Stimulated activated CD4-positive, alpha-beta T cell treated with anti-CD3 and anti-CD28 coated beads, Interleukin-12 subunit alpha, Interleukin-12 subunit beta, amount 100 ng/mL, for 48 hours (primary cell): ENCODE measurements around the gene ACOXL.
"Not testable (repeated sequence)": the region's sequence is repeated elsewhere in the genome, so short reads cannot be mapped to it uniquely, and the experiment has no call there.

Experiments
- DNase-seq, 3 donors: peaks; one replicate each; pipeline ENCODE4 v3.0.0-alpha.2; 2020; ENCODE audit warnings: low read depth in 2 of 3, low spot score in 1 of 3

ACOXL gene

DNA sequence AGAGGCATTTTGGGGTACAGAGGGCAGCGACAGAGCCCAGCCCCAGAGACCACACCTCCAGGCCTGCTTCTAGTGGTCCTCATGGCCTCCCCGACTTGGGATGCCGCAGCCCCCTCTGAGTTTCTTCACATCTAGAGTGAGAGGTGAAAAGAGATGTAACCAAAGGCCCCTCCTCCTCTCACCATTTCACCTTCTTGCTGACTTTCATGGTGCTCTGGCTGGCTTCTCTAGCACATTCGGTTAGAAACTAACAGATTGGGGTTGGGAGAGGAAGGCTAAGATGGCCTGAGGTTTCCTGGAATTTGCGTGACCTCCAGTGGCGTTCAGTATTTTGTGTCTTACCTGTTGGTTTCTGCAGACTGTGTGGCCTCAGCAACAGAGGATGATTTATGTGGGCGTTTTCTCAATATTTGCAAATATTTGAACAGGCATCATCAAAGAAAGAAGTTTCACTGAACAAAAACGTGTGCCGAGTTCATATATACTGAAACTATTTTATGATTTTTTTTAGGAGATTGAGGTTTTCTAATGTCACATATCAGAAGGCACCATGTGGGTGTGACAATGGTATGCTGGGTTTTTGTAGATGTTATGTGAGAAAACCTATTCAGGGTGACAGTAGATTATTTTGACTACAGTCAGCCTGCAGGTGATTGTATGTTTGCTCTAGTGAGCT, 318.5 kb downstream of the ACOXL start:
- DNase-seq = no peak

DNA sequence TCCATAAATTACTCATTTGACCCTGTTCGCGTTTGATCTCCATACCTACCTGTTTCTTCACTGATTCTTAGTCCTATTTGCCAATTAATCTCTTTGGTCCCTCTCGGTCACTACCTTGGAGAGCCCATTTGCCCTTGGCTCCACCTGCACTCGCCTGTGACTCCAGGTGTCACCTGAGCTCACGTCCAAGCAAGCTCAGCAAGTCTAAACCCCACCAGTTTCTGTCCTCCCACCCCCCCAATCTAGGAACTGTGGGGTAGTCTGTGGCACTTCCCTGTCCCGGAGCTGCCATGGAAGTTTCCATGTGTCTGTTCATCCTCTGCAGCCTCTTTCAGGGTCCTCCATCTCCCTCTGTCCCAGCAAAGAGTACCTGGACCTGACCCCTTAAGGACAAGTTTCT, 320.2 kb downstream of the ACOXL start:
- no peak for DNase-seq

DNA sequence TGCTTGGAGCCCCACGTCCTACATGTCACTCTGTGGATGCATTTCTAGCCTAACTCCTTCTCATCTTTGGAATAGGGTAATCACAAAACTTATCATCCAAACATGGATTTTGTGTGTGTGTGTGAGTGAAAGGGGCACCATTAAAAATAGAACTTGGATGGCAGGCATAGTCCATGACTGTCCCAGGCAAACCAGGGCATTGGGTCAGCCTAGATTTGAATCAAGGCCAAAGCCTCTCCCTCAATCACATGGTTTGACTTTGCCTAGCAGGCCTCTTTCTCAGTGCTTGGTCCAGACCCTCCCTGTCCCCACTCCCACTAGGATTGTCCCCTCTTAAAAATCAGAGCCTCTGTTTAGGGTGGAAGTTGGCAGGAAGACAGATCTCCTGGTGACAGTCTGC, 320.9 kb downstream of the ACOXL start:
- DNase-seq = no peak

DNA sequence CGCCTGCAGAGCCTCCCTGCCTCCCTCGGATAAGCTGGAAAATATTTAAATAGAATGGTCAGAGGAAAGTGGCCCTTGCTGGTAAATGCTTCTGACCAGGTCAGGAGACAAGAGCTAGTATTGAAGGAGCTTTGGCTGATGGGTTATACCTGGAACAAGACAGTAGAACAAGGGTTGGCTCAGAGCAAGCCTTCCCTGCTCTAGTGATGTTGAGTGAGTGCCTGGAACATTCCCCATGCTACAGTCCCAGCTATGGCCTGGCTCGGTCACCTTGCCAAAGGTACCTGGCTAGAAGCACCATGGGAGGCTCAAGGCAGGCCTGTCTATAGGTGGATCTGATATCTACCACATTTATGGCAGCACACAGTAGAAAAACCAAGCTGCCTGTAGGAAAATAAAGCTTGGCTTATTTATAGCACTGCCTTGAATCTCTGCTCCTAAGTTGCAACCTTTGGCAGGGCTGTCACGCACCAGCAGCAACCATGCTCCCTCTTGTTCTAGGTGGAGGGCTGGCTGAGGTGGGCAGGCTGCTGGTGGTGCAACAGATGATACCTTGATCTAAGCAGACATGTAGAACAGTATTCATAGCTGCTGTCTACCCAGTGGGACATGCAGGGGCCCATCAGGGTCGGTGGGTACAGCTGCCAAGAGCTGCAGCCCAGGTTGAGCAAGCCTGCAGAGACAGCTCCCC, 321.6 kb downstream of the ACOXL start:
- DNase-seq = no peak

DNA sequence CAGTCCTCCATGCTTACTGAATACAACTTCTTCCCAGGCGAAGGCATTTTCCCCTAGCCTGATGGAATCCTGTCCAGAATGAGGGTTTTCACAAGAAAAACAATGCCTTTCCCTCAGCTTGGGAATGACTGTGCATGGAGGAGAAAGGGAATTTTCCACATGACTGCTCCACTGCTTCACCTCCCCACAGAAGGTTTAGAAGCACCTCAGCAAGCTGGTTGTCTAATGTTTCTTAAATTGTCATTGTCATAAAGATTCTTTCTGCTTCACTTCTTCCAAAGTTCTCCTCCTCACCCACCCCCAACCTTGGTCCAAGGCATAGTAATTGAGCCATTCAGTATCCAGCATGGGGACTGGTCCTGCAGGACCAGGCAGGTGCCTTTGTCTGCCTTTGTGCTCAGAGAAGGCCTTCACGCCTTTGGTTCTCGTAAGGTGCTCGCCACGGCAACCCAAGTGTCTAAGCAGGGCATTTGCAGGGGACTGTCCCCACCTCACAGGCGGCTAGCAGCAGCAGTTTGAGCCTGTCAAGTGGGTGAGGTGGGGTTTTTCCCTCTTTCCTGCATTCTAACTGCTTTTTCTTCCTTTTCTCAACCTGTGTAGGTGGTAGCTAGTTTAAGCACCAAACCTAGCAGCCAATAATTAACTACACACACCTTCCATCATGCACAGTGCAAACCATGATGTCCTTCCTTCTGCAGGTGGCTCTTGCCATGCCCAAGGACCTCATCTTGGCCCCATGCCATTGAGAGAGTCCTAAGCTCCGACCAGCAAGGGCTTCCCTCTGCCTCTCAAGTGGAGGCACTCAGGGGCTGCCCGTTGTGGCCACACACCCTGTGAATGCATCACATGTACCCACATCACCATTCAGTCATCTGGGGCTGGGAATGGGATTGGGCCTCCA, 322.7 kb downstream of the ACOXL start:
- peak; percentile 43 to 64 (median 58) for DNase-seq

DNA sequence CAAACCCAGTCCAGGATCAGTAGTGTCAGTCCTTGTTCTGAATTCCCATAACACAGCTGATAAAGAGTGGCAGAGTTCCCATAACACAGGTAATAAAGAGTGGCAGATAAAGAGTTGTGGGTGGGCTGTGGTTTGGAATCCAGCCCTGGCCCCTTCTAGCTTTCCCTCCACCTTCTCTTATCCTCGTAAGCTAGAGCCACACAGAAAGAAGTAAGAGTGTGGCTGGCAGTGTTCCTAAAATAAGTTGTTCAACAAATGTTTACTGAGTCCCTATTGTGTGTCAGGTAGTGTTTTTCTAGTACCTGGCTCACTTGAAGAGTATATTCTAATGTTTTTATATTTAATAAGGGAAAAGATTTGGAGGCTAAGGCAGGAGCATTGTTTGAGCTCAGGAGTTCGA, 323.4 kb downstream of the ACOXL start:
- DNase-seq = no peak

DNA sequence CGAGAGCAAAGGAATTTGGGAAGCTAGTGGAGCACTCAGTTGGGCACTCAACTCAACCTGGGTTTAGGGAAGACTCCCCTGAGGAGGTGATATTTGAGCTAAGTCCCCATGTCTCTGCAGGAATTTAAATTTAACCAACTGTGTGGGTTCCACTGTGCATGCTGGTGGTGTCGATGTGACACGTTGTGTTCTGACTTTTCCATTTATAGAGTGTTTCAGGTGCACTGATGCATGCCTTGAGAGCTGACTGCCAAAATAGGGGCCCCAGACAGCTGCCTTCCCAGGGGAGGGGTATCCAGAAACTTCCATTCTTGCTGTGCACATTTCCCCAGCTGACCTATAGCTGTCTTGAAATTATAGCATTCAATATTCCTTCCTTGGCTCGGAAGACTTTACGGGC, 324.7 kb downstream of the ACOXL start:
- no peak for DNase-seq

DNA sequence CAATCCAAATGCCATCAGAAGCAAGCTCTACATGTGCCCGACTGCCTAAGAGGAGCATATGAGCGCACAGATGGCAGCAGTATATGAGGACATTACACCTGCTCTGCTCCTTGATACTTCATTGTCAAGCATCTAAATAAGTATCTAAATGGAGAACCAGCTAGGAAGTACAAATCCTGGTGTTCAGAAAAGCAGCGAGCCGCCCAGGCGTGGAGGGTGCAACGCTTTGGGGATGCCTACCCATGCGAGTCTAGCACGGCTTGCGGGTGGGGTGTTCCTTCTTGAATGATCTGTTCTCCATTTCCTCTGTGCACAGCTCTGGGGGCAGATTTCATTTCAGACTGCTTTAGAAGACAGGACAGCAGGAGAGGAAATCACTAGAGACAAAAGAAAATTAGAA, 325.3 kb downstream of the ACOXL start:
- DNase-seq = no peak

DNA sequence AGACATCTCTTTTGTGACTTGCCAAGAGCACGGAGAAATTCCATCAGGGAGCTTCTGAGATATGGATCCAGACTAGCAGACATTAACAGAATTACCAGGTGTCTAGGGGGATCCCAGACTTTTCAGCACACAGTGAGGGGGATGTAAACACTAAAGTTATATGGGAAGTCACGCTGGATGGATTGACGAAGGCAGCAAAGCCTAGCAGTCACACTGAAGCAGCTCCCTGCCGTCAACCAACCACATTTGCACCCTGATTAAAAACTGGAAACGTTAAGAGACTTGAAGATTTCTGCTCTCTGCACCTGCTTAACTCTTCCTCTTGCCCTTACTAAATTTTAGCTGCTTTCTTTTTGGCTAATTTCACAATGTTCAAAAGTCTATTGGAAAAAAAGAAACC, 325.9 kb downstream of the ACOXL start:
- no peak for DNase-seq

DNA sequence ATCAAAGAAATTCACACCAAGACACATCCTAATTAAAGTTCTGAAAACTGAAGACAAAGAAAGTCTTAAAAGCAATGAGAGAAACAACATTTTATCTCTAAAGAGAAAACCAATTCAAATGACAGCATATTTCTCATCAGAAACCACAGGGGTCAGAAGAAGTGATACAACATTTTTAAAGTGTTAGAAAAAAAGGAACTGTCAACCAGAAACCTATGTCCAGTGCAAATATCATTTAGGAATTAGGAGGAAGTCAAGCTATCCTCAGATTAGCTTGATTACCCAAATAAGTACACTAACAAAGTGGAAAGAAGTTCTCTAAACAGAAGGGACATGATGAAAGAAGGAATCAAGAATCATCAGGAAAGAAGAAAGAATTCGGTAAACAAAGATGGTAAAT, 328.8 kb downstream of the ACOXL start:
- no peak for DNase-seq

DNA sequence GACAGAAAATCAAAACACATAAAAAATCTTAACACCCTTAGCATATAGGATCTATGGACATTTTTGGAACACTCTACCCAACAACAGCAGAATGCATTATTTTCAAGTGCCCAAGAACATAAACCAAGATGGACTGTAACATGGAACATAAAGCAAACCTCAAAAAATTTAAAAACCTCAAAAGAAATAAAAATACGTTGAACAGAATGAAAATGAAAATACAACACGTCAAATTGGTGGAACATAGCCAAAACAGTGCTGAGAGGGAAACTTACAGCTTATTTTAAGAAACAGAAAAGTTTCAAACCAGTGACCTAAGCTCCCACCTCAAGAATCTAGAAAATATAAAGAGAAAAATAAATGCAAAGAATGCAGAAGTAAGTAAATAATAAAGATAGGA, 330.0 kb downstream of the ACOXL start:
- no peak for DNase-seq

DNA sequence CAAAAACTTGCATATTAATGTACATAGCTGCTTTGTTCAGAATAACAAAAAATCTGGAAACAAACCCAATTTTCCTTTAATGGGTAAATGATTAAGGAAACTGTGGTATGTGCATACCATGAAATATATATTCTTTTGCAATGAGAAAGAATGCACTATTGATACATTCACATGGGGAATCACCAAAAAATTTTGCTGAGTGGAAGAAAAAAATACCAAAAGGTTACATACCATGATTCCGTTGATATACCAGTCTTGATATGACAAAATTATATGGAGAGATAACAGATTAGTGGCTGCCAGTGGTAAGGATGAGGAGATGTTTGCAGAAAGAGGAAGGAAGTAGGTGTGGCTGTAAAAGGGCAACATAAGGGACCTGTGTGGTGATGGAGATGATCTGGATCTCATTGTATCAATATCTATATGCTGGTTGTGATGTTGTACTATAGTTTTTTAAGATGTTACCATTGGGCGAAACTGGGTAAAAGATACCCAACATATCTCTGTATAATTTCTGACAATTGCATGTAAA, 333.8 kb downstream of the ACOXL start:
- DNase-seq = no peak

DNA sequence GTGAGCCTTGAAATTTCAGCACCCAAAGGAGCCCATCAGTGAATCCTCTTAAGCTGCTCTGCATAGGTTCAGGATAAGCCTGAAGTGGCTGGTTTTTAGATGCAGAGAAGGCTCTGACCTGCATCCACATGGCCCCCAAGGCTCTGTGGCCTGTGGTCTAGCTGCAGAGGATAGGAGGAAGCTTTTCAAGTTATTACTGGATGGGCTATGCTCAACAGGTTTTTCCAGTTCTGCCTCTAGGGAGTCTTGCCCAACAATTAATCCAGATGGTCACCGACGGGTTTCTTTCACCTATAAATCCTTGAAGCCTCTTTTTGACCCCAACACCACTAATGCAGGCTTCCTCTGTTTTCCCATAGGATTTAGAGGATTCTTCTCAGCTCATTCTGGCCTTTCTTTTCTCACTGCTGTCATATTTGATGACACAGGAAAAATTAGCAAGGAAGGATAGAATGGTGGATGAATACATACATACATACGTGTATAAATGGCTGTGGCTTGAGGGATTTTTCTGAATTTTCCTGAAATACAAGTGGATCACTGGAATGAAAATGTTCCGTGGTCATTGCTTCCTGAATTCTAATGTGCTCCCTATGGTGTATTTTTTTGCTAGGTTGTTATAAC, 336.2 kb downstream of the ACOXL start:
- DNase-seq = no peak

DNA sequence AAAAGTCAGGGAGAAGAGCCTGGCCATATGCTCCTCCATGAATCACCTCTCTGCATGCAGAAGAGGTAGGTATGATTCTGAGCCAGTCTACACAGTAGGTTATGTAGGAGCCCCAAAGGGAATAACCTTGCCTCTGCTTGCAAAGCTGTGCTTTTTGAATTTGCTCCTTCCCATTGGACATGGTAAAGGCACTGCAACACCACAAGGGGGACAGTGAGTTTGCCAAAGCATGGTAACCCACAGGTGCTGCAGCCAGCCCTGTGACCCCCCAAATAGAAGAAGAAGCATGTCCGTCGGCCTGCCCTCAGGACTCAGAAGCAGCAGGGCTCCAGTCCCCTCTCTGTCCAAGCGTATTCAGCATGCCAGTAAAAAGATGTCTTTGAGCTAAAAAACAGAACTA, 337.3 kb downstream of the ACOXL start:
- DNase-seq = no peak

DNA sequence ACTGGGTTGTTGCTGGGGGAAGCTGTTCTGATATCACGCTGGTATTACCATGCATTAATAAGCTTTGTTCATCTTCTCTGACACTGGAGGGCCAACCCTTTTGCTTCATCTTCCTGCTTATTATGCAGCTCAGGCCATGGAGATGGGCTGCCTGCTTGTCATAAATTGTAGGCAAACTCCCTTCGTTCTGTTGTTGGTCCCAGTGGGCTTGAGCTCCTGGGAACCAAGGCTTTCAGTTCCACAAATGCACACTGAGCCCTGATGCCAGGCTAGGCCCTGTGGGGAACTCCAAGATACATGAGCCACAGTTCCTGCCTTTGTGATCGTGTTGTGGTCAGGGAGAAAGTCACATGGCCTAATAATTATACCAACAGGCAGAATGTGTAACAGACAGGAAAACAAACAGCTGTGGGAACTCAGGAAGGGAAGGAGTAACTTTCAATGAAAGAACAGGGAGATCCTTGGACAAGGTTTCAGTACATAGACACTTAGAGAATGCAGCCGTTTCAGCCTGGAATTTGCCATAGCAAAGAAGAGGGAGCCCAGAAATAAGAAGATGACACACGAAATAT, 339.3 kb downstream of the ACOXL start:
- DNase-seq = no peak

DNA sequence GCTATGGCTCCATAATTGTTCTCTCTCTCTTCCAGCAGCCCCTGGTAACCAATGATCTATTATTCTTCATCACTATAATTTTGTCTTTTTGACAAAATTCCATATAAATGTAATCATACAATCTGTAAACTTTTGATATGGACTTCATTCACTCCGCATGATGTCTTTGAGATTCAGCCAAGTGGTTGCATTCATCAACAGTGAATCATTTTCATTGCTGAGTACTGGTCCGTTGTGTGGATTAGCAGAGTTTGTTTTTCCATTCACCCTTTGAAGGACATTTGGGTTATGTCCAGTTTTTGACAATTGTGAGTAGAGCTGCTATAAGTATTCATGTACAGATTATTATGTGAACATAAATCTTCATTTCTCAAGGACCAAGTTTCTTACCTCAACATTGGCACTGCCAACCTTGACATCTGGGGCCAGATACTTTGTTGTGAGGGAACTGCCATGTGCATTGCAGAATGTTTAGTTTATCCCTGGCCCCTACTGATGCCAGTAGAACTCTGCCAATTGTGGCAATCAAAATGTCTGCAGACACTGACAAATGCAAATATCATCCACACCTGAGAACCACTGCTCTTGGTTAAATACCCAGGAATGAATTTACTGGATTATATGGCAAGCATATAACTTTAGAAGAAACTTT, 340.0 kb downstream of the ACOXL start:
- DNase-seq = no peak

DNA sequence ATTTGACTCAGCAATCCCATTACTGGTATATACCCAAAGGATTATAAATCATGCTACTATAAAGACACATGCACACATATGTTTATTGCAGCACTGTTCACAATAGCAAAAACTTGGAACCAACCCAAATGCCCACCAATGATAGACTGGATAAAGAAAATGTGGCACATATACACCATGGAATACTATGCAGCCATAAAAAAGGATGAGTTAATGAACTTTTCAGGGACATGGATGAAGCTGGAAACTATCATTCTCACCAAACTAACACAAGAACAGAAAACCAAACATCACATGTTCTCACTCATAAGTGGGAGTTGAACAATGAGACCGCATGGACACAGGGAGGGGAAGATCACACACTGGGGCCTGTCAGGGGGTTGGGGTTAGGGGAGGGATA, 350.3 kb downstream of the ACOXL start:
- not testable (repeated sequence) for DNase-seq

DNA sequence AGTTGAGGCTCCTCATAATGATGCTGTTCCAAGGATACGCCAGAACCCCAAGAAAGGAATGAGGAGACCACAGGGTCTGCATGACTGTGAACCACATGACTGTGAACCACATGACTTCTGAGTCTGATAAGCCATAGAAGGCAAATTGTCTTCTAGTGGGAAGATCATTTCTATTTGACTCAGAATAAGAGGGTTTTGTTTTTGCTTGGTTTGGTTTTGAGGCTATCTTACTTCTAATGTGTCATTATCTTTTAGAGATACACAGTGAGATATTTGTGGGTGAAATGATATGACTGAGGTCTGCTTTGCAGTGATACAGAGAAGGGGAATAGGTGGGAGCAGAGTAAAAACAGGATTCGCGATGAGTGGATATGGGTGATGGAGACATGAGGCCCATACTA, 359.4 kb downstream of the ACOXL start:
- DNase-seq = no peak

DNA sequence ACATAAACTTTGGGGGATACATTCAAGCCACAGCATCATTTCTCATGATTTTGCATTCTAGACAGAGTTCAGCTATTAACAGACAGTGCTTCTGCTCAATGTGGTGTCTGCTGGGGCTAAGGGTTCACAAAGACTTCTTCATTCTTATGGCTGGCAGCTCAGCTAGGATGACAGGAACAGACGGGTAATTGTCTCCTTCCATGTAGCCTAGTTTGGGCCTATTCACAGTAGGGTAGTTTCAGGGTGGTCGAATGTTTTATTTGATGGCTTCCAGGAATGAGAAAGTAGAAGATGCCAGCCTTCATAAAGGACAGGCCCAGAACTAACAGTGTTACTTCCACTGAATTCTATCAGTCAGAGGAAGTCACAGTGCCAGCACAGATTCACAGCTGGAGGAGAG, 362.3 kb downstream of the ACOXL start:
- DNase-seq = no peak

DNA sequence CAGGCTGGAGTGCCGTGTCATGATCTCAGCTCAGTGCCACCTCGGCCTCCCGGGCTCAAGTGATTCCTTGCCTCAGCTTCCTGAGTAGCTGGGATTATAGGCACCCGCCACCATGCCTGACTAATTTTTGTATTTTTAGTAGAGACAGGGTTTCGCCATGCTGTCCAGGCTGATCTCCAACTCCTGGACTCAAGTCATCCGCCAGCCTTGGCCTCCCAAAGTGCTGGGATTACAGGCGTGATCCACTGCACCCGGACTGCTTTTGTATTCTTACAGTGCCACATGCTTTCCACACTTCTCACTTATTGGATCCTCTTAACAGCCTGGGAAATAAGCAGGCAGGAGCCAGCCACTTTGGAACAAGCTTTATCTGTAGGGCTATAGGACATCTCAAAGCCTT, 363.1 kb downstream of the ACOXL start:
- DNase-seq = no peak

DNA sequence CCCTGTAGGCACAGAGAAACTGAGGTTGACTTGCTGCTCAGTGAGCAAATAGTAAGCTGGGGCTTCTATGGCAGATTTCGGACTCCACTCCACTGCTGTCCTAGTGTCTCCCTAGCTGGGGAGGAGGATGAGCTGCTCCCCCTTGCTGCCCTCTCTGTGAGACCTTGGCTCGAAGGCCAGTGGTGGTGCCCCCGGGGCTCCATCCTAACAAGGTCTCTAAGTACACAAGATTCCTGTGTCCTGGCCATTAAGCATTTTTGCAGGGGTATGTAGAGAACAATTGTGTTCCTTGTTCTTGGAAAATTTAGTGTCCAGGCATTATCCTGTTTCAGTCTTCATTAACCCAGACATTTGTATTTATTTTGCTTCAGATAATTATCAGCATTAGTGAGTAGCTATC, 367.0 kb downstream of the ACOXL start:
- DNase-seq = no peak
